Measurements from ENCODE around the gene PPP6R2.

The PPP6R2 gene

GRCh38 chr22:50473855-50474671 lies 130.9 kb downstream of the PPP6R2 start:
- no peak for DNase-seq

- peak; percentile 66 for DNase-seq
Observed at GRCh38 chr22:50474710-50475651, 131.9 kb downstream of the PPP6R2 start, which contains the start of gene SBF1. SBF1 (minus strand) TSS chr22:50475035; CDS start chr22:50474840, 195 bp downstream.

- no peak for DNase-seq
Observed at GRCh38 chr22:50475652-50476002, 132.5 kb downstream of the PPP6R2 start.

GRCh38 chr22:50476868-50477267 lies 133.7 kb downstream of the PPP6R2 start:
- no peak for DNase-seq

GRCh38 chr22:50477923-50478322 lies 134.8 kb downstream of the PPP6R2 start:
- DNase-seq: no peak

GRCh38 chr22:50479721-50480120 lies 136.6 kb downstream of the PPP6R2 start:
- no peak for DNase-seq

- DNase-seq: no peak
Observed at GRCh38 chr22:50481045-50481439, 137.9 kb downstream of the PPP6R2 start.

- no peak for DNase-seq
Observed at GRCh38 chr22:50481440-50482106, 138.4 kb downstream of the PPP6R2 start, which contains the start of gene ADM2. ADM2 (plus strand) TSS chr22:50481543; CDS start chr22:50481848, 305 bp downstream.

- DNase-seq: no peak
Observed at GRCh38 chr22:50482107-50483074, 139.3 kb downstream of the PPP6R2 start.

GRCh38 chr22:50483106-50483505 lies 140.0 kb downstream of the PPP6R2 start:
- DNase-seq: no peak

GRCh38 chr22:50483556-50483955 lies 140.4 kb downstream of the PPP6R2 start:
- no peak for DNase-seq

GRCh38 chr22:50483977-50484853 lies 141.1 kb downstream of the PPP6R2 start:
- no peak for DNase-seq

GRCh38 chr22:50485221-50486131 lies 142.3 kb downstream of the PPP6R2 start:
- no peak for DNase-seq

- DNase-seq: no peak
Observed at GRCh38 chr22:50486561-50487289, 143.6 kb downstream of the PPP6R2 start, which contains the start of gene MIOX. MIOX (plus strand) TSS chr22:50486859; CDS start chr22:50486898, 39 bp downstream.

- no peak for DNase-seq
Observed at GRCh38 chr22:50487290-50488005, 144.3 kb downstream of the PPP6R2 start.

GRCh38 chr22:50488006-50488677 lies 145.0 kb downstream of the PPP6R2 start:
- DNase-seq: no peak

- no peak for DNase-seq
Observed at GRCh38 chr22:50488886-50489285, 145.8 kb downstream of the PPP6R2 start.
